ENCODE data around the gene MCM7. TPM values are rescaled to one million over a fixed set of nuclear protein-coding genes. Genes with fewer than 3 reads are reported as not detected.

The MCM7 gene
- total and polyA plus RNA-seq, 2 of the 13 experiments (the other 11 are each of a cell fraction or from before 2014, with no cell fraction given) = 84.5 to 214 TPM

DNA sequence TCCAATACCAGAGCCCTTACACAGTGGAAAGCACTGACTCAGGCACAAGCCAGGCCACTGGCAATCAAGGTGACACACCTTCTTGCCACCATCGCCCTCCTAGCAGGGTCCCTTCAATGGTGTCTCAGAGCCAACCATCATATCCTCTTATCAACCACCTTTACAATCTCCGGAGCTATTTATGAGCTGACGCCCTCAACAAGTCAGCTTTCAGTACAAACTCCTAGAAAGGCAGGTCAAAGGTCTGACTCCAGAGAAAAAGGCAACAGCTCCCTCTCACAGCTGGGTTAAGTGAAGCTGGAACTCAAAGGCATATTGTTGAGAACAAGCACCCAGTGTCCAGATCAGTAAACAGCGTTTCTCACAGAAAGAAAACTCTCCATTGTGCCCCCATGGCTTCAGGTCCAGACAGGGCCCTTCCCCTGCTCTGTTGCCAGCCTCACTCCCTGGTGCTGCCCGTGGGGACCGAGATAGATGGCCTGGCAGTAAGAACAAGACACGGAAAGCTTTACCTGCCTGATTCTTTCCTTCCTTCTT is 22.1 kb downstream of the MCM7 start (continued):
- TF ChIP-seq, protein P1, sequence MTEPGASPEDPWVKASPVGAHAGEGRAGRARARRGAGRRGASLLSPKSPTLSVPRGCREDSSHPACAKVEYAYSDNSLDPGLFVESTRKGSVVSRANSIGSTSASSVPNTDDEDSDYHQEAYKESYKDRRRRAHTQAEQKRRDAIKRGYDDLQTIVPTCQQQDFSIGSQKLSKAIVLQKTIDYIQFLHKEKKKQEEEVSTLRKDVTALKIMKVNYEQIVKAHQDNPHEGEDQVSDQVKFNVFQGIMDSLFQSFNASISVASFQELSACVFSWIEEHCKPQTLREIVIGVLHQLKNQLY (CRISPR knock-in tag; IDR thresholded peaks at IDR 0.05) = 0 out of 2 replicates have a peak, but pooled peaks have one; percentile 43
- TF ChIP-seq ZFP1 (CRISPR knock-in tag; IDR thresholded peaks at IDR 0.05) (peak; percentile 27; the same call in 1 of the 2 replicates), NONO (IDR thresholded peaks at IDR 0.05) (no peak), NONO (CRISPR knock-in tag; conservative IDR thresholded peaks at IDR 0.05) (0 out of 2 replicates have a peak, but pooled peaks have one; percentile 43), ZMYM2 (CRISPR knock-in tag; IDR thresholded peaks at IDR 0.05) (no peak), FOSL2 (CRISPR knock-in tag; IDR thresholded peaks at IDR 0.05) (peak; percentile 25; the same call in 1 of the 2 replicates), ZNF737 (CRISPR knock-in tag; IDR thresholded peaks at IDR 0.05; ENCODE audit: borderline replicate concordance) (no peak), ZNF225 (CRISPR knock-in tag; IDR thresholded peaks at IDR 0.05) (no peak), HNF4A (CRISPR knock-in tag; IDR thresholded peaks at IDR 0.05) (peak; percentile 76), RNF2 (conservative IDR thresholded peaks at IDR 0.05; ENCODE audit: low read depth) (no peak), SMARCE1 (IDR thresholded peaks at IDR 0.05; ENCODE audit: borderline replicate concordance) (no peak), SRSF1 (optimal IDR thresholded peaks at IDR 0.05; ENCODE audit: low read depth, low read length) (no peak), KLF11 (CRISPR knock-in tag; IDR thresholded peaks at IDR 0.05) (0 out of 2 replicates have a peak, but pooled peaks have one; percentile 34), SOX5 (CRISPR knock-in tag; IDR thresholded peaks at IDR 0.05; ENCODE audit: borderline replicate concordance) (peak; percentile 83), FOXO1 (CRISPR knock-in tag; IDR thresholded peaks at IDR 0.05) (peak; percentile 83; the same call in 1 of the 2 replicates), SIX1 (CRISPR knock-in tag; IDR thresholded peaks at IDR 0.05; ENCODE audit: borderline replicate concordance) (peak; percentile 33; the same call in 1 of the 2 replicates), STAT5B (CRISPR knock-in tag; IDR thresholded peaks at IDR 0.05) (no peak), ETV6 (CRISPR knock-in tag; conservative IDR thresholded peaks at IDR 0.05) (0 out of 2 replicates have a peak, but pooled peaks have one; percentile 56), ZNF33B (CRISPR knock-in tag; IDR thresholded peaks at IDR 0.05) (peak; percentile 54; the same call in 1 of the 2 replicates)
- TF ChIP-seq, protein P2, sequence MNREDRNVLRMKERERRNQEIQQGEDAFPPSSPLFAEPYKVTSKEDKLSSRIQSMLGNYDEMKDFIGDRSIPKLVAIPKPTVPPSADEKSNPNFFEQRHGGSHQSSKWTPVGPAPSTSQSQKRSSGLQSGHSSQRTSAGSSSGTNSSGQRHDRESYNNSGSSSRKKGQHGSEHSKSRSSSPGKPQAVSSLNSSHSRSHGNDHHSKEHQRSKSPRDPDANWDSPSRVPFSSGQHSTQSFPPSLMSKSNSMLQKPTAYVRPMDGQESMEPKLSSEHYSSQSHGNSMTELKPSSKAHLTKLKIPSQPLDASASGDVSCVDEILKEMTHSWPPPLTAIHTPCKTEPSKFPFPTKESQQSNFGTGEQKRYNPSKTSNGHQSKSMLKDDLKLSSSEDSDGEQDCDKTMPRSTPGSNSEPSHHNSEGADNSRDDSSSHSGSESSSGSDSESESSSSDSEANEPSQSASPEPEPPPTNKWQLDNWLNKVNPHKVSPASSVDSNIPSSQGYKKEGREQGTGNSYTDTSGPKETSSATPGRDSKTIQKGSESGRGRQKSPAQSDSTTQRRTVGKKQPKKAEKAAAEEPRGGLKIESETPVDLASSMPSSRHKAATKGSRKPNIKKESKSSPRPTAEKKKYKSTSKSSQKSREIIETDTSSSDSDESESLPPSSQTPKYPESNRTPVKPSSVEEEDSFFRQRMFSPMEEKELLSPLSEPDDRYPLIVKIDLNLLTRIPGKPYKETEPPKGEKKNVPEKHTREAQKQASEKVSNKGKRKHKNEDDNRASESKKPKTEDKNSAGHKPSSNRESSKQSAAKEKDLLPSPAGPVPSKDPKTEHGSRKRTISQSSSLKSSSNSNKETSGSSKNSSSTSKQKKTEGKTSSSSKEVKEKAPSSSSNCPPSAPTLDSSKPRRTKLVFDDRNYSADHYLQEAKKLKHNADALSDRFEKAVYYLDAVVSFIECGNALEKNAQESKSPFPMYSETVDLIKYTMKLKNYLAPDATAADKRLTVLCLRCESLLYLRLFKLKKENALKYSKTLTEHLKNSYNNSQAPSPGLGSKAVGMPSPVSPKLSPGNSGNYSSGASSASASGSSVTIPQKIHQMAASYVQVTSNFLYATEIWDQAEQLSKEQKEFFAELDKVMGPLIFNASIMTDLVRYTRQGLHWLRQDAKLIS (CRISPR knock-in tag; IDR thresholded peaks at IDR 0.05) = 0 out of 2 replicates have a peak, but pooled peaks have one; percentile 48
- TF ChIP-seq, protein P3, sequence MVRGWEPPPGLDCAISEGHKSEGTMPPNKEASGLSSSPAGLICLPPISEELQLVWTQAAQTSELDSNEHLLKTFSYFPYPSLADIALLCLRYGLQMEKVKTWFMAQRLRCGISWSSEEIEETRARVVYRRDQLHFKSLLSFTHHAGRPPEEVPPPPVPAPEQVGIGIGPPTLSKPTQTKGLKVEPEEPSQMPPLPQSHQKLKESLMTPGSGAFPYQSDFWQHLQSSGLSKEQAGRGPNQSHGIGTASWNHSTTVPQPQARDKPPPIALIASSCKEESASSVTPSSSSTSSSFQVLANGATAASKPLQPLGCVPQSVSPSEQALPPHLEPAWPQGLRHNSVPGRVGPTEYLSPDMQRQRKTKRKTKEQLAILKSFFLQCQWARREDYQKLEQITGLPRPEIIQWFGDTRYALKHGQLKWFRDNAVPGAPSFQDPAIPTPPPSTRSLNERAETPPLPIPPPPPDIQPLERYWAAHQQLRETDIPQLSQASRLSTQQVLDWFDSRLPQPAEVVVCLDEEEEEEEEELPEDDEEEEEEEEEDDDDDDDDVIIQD (CRISPR knock-in tag; IDR thresholded peaks at IDR 0.05; ENCODE audit: low read depth) = peak; percentile 63; the same call in 1 of the 2 replicates
- TF ChIP-seq, protein P4, sequence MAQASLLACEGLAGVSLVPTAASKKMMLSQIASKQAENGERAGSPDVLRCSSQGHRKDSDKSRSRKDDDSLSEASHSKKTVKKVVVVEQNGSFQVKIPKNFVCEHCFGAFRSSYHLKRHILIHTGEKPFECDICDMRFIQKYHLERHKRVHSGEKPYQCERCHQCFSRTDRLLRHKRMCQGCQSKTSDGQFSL (CRISPR knock-in tag; IDR thresholded peaks at IDR 0.05) = no peak
- TF ChIP-seq, protein P5, sequence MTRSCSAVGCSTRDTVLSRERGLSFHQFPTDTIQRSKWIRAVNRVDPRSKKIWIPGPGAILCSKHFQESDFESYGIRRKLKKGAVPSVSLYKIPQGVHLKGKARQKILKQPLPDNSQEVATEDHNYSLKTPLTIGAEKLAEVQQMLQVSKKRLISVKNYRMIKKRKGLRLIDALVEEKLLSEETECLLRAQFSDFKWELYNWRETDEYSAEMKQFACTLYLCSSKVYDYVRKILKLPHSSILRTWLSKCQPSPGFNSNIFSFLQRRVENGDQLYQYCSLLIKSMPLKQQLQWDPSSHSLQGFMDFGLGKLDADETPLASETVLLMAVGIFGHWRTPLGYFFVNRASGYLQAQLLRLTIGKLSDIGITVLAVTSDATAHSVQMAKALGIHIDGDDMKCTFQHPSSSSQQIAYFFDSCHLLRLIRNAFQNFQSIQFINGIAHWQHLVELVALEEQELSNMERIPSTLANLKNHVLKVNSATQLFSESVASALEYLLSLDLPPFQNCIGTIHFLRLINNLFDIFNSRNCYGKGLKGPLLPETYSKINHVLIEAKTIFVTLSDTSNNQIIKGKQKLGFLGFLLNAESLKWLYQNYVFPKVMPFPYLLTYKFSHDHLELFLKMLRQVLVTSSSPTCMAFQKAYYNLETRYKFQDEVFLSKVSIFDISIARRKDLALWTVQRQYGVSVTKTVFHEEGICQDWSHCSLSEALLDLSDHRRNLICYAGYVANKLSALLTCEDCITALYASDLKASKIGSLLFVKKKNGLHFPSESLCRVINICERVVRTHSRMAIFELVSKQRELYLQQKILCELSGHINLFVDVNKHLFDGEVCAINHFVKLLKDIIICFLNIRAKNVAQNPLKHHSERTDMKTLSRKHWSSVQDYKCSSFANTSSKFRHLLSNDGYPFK (CRISPR knock-in tag; IDR thresholded peaks at IDR 0.05; ENCODE audit: borderline replicate concordance) = no peak

All from HepG2 (cell line).